Right hindlimb (tissue), 1 donor: ENCODE results near the gene SPIRE2.
"Not testable (repeated sequence)": the region's sequence is repeated elsewhere in the genome, so short reads cannot be mapped to it uniquely, and the experiment has no call there.

Source experiments
- DNase-seq: peaks from one replicate; pipeline ENCODE4 v3.0.0-alpha.2; 2018

SPIRE2 gene

DNA sequence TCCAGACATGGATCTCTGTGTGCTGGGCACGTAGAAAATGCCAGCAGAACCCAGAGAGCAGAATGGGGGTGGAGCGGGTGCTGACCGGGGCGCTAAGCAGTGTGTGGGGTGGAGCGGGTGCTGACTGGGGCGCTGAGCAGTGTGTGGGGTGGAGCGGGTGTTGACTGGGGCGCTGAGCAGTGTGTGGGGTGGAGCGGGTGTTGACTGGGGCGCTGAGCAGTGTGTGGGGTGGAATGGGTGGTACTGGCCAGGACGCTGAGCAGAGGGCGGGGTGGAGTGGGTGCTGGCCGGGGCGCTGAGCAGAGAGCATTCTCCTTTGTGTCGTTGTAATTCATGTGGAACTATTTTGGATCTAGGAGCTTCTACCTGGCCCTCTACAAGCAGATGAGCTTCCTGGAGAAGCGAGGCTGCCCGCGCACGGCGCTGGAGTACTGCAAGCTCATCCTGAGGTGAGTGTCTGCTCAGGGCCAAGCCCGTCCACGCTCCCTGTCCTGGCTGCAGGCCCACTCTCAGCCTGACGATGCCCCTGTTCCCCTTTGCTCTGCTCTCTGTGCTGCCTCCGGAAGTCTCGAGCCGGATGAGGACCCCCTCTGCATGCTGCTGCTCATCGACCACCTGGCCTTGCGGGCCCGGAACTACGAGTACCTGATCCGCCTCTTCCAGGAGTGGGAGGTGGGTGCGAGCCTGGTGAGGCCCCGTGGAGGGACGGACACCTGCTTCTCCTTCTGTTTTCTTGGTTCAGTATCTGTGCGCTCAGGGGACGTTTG, 70.1 kb downstream of the SPIRE2 start:
- no peak for DNase-seq

DNA sequence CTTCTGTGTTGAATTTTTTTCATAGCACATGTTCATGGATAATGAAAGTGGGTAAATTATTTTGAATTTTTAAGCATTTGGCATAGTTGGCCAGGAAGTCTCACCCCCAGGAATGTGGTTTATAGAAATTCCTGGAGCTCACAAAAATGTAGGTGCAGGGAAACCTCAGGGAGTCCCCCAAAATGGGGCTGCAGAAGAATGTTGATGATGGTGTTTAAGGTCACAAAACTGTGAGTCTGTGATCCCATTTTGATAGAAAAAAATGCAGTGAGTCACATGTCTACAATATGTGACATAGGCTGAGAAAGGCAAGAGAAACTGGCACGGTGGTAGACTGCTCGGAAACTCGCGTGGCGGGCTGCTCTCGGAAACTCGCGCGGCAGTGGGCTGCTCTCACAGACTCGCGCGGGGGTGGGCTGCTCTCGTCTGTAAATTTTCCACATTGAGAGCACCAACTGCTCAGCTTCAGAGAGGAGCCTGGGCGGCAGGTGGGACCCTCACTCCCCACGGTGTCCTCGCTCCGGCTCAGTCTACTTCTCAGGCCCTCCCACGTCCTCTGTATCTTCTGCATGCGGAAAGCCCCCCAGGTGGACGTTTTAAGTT, 71.7 kb downstream of the SPIRE2 start:
- DNase-seq: no peak

DNA sequence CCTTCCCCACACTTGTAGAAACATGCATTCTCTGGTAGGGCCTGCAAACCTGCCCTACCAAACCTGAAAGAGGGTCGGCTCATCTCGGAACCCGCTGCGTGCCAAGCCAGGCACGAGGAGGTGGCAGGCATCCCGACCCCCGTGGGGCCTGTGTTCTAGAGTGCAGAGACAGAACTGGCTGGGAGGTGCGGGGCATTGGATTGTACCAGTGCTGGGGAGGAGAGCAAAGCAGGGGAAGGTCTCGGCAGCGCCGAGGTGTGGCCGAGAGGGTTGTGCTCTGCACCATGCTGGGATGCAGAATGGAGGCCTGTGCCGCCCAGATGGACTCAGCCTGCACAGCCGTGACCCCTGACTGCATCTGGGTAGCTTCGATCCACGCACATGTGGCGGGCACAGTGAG, 72.6 kb downstream of the SPIRE2 start:
- DNase-seq: no peak

DNA sequence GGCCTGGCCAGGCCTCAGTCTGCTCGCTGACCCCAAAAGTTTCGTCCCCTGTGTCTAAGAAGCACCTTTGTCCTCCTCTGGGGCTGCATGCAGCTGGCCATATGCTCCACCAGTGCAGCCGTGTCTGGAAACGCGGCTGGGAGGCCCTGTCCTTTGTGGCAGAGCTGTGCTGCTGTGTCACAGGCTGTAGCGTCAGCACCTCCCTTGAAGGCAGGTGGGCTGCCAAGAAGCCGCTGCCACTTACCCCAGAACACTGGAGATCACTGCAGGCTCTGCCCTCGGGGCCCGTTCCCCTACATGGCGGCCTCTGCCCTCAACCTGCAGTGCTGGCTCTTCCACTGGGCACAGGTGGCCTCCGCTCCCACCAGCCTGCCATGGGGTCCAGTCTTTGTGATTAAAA, 74.7 kb downstream of the SPIRE2 start:
- no peak for DNase-seq

DNA sequence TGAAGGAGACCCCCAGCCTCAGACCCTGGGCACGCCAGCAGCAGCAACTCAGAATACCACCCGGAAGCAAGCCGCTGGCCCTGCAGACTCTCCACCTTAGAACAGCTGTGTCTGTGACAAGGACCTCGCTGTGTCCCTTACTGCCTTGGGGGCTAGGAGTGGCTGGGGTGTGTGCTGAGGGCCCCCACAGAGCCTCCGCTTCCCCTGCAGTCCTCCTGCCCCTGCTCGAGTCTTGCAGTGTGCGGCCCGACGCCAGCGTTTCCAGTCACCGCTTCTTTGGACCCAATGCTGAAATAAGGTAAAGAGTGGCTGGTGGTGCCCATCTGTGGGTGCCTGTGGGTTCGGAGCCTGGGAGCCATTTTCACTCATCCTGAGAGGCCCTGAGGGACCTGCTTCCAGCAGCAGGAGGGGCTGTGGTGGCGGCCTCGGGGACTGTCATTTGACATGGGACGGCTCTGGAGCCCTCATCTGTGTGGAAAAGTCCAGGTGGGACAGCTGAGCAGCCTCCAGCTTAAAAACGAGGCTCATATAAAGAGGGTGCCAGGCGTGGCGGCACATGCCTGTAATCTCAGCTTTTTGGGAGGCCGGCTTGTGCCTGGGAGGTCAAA, 75.7 kb downstream of the SPIRE2 start:
- no peak for DNase-seq

DNA sequence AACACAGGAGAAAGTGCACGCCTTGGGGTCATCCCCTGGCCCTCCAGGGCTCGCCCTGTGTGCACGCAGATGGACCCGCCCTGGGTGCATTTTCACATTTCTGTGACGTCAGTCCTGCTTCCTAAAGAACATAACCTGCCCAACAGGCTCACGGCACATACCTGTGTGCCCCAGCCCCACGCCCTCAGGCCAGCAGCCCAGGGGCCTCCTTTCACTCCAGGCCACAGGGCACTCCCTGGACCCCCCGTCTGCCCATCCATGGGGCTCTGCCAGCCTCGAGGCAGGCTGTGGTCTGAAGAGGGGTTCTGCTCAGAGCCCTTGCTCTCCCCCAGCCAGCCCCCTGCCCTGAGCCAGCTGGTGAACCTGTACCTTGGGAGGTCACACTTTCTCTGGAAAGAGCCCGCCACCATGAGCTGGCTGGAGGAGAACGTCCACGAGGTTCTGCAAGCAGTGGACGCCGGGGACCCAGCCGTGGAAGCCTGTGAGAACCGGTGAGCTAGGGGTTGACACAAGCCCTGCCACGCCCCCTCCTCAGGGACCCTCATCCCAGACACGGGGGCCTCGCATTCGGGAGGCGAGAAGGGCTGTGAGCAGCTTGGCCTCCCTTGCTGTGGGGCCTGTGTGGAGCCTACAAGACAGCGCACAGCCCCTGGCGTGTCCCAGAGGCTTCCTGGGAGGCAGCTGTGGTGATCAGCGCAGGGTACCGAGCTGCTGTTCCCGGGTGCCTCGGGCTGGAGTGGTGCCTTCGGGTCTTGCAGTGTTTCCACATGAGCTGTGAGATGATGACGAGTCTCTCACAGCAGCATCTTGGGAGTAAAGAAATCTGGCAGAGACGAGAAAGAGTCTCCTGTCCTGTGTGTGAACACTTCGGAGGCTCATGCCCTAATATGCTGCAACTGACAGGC, 76.6 kb downstream of the SPIRE2 start:
- no peak for DNase-seq

DNA sequence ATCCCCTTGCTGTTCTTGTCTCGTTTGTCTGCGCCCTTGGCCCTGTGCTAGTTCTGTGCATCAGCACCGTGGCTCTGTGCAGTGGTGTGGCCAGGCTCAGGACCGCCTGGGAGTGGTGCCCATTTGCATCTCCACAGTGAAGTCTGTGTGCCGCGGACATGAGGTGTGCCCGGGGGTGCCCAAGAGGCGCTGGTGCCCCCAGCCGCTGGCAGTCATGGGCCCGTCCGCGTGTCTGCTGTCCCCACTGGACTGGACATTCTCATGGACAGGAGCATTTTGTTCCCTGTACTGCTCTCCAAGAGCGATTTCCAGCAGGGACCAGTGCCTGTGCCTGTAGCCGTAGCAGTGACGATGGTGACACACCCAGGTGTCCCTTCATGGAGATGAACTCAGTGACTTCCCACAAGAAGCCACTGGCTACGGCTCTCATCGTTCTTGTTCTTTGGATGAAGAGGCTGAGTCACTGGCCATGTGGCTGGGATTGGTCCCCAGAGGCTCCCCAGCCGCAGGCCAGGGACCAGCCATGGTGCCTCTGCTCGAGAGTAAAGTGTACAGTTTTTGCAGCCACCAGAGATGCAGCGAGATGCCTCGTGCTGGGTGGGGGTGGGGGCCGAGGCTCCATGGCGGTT, 77.3 kb downstream of the SPIRE2 start:
- no peak for DNase-seq

DNA sequence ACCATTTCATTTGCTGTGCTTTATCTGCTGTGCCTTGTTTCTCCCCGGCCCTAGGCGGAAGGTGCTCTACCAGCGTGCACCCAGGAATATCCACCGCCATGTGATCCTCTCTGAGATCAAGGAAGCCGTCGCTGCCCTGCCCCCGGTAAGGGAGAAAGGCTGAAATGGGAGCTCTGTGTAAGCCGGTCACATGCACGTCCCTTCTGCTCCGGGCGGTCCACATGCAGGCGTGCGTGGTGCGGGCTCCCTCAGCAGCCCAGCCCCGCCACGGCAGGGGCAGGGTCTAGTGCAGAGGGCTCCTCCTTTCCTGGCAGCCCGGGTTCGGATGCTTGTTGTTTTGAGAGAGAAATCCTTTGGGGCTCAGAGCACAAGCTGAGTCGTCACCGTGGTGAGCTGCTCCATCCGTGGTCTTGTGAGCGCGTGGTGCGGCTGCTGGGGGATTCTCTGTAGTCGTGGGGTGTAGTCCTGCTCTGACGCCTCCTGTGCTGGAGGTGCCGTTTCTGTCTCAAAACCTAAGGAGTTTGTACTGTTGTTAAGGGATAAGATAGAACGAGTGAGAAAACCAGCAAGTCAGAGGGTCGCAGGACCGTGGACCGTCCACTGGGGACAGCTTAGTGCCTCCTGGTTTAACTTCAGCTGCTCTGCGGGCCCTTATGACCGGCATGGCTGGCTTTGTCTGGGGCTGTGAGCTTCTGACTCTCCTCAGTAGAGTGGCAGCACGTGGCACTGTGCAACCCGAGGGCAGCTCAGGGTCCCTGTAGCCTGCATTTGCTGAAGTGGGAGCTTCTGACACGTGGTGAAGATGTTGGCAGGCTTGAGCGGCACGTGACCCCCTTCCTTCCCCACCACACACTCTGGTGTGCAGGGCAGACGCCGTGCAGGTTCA, 78.1 kb downstream of the SPIRE2 start:
- no peak for DNase-seq

DNA sequence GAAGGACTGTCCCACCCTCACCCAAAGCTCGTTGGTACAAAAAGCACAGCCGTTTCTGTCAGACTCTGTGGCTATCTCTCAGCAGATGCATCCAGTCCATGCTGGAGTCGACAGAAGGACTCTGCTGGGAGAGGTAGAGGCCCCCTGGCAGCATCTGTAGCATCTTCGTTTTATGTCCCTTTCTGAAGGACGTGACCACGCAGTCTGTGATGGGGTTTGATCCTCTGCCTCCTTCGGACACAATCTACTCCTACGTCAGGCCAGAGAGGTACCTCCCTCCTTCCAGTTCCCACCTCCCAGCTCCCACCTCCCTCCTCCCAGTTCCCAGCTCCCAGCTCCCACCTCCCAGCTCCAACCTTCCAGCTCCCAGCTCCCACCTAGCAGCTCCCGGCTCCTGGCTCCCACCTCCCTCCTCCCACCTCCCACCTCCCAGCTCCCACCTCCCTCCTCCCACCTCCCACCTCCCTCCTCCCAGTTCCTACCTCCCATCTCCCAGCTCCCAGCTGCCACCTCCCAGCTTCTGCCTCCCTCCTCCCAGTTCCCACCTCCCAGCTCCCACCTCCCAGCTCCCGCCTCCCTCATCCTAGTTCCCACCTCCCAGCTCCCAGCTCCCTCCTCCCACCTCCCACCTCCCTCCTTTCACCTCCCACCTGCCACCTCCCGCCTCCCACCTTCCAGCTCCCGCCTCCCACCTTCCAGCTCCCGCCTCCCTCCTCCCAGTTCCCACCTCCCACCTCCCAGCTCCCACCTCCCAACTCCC, 79.0 kb downstream of the SPIRE2 start:
- no peak for DNase-seq

DNA sequence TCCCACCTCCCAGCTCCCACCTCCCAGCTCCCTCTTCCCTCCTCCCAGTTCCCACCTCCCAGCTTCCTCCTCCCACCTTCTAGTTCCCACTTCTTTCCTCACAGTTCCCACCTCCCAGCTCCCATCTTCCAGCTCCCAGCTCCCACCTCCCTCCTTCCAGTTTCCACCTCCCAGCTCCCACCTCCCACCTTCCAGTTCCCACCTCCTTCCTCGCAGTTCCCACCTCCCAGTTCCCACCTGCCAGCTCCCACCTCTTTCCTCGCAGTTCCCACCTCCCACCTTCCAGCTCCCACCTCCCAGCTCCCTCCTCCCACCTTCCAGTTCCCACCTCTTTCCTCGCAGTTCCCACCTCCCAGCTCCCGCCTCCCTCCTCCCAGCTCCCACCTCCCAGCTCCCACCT, 80.0 kb downstream of the SPIRE2 start:
- no peak for DNase-seq

DNA sequence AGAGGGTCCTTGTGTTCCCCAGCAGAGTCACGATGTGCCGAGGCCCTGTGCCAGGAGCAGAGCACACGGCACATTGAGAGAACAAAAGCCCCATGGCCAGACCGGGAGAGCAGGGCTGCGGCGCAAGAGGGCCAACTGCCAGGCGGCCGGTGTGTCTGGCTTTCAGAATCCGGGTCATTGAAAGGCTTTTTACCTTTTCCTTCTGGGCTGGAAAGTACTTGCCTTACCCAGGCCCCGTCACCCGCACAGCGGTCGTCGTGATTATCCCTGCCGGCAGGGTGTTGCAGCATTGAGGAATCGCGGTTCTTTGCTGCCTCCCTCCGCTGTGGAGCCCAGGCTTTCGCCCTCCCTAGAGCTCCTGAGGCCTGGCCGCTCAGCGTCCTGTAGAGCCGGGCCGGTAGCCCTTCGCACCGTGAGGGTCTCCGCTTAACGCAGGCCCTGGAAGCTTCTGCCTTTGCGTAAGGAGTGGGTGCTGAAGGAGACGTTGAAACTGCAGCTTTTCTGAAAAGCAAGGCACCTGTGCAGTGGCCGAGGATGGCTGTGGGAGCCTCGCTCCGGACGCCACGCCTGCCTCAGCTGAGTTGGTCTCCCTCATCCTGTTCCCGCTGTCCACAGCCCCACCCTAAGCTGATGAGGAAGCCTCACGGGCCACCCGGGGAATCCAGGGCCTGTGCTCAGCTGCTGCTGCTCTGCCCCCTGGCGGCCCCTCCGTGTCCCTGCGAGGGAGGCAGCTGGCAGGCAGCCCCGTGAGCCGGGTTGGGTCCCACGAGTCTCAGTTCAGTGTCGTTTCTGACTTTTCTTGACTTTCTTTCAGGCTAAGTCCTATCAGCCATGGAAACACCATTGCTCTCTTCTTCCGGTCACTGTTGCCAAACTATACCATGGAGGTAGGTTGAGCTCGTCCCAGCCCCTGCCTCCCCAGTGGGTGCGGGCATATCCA, 81.8 kb downstream of the SPIRE2 start:
- peak; percentile 79 for DNase-seq

DNA sequence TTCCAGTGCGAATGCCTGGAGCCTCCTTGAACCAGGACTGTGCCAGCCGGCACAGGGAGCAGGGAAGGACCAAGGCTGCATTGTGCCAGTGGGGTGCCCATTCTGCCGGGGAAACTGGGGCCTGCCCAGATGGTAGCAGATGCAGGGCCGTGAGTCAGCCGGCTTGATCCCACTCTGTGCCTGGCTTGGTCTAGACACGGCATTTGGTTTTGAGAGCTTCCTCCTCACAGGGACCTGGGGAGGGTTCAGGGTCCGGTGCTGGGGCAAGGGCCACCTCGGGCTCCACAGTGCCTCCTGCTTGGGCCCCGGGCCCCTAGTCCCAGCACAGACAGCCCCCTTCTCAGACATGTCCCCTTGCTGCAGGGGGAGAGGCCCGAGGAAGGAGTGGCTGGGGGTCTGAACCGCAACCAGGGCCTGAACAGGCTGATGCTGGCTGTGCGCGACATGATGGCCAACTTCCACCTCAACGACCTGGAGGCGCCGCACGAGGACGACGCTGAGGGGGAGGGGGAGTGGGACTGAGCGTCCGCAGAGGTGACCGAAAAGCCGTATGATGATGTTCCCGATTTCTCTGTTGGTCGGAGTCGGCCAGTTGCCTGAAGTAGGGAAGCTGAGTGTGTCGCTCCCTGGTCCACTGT, 82.6 kb downstream of the SPIRE2 start:
- no peak for DNase-seq

DNA sequence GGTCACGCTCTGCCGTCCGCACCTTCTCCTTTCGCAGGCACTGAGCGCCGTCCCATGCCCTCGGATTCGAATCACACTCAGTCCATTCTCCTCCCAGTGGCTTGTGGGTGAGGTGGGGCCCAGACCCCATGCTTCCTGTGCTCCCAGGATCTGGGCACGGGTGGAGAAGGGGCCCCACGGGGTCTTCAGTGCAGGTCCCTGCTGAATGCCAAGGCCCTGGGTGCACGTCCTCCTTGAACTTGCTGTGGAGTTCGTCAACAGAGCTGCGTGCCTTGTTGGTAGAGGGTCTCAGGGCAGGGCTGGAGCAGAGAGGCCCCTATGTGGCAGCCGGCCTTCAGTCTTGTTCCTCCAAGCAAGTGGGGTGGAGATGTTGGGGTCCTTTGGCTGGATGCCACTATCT, 83.1 kb downstream of the SPIRE2 start:
- DNase-seq: no peak

DNA sequence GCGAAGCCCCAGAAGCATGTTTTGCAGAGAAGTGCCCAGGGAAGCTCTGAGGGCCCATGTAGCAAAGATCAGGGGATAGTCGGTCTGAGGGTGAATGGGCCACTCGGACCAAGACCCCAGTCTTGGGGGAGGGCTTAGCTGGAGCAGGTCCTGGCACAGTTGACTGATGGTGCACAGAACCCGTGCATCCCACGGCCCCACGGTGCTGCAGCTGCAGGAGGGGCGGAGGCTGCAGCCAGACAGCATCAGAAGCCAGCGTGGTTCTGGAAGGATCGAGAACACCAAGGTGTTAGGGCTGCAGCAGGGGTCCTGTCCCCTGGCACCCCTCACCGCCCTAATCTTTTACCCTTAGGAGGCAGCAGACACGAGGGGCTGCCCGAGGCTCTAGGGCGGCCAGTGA, 83.9 kb downstream of the SPIRE2 start:
- DNase-seq: no peak

DNA sequence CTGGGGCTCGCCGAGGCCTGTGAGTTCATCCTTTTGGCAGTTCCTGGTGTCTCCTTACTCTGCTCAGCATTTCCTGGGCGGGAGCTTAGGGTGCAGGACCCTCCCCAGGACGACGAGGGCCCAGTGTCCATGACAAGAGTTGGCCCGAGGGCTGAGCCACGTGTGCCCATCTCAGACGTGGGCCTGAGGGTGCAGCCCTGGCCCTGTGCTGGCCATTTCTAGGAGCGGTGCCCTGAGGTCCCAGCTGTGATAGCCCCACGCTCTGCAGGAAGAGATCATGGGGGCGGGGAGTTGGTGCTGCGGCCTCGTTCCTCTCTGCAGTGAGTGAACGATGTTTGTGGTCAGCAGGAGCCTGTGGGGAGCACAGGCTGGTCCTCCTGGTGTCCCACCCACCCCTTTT, 84.4 kb downstream of the SPIRE2 start:
- no peak for DNase-seq

DNA sequence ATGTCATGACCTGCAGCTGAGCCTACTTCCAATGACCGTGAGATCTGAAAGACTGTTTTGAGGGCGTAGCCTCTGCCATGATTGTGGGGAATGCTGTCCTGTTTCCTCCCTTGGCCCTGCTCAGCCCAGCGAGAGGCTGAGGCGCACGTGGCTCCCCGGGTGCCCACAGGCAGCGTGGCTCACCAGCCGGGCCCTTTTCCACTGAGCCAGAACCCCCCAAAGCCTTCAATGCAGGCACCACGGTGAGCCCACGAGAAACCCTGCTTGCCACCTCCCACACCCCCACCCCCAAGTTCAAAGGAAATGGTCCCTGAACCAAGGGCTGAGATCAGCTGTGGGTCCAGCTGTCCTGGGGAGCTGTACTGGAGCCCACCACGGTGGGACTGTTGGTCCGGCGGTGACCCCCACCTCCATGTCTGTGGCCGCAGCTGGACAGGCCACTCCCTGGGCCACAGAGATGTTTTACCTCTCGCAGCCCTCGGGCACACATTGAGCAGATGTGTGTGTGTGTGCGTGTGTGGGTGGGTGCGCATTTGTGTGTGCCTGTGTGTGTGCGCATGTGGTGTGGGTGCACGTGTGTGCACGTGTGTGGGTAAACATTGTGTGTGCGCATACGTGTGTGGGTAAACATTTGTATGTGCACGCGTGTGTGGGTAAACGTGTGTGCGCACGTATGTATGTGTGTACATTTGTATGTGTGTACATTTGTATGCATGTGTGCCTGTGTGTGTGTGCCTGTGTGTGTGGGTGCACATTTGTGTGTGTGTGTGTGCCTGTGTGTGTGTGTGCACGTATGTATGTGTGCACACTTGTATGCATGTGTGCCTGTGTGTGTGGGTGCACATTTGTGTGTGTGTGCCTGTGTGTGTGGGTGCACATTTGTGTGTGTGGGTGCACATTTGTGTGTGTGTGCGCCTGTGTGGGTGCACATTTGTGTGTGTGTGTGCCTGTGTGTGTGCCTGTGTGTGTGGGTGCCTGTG, 85.4 kb downstream of the SPIRE2 start:
- DNase-seq: no peak

DNA sequence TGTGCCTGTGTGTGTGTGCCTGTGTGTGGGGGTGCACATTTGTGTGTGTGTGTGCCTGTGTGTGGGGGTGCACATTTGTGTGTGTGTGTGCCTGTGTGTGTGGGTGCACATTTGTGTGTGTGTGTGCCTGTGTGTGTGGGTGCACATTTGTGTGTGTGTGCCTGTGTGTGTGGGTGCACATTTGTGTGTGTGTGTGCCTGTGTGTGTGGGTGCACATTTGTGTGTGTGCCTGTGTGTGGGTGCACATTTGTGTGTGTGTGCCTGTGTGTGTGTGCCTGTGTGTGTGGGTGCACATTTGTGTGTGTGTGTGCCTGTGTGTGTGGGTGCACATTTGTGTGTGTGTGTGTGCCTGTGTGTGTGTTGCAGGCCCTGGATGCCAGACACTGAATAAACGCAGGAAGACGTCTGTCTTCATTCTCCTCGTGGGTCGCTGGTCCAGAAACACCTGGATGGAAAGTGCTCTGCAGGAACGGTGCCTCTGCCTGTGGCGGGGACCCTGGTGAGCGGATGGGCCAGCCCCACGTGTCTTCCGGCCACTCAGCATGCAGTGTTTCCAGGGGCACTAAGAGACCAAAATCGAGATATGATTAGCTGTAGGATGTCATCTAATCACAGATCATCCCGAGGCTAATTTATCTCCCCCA, 86.5 kb downstream of the SPIRE2 start:
- not testable (repeated sequence) for DNase-seq
